H1 (cell line): ENCODE results near the gene DCANP1. TPM values are rescaled to one million over a fixed set of nuclear protein-coding genes. Genes with fewer than 3 reads are reported as not detected.

Experiments
- BRCA1 ChIP-seq: IDR thresholded peaks from 2 replicates; pipeline ENCODE4 v1.6.1; 2012; ENCODE audit warnings: low read depth, low read length, improper control_type of control experiment
- CBX5 ChIP-seq: fragments of 300-800, 300-1000 bp; sonication (generic); IDR thresholded peaks from 2 replicates; pipeline ENCODE4 v1.7.1; 2016; ENCODE audit warnings: antibody characterized with exemption, low read length, low read depth
- CHD2 ChIP-seq: IDR thresholded peaks from 2 replicates; pipeline ENCODE4 v1.6.1; 2012; ENCODE audit warnings: low read length, improper control_type of control experiment
- CREB1 ChIP-seq: IDR thresholded peaks from 2 replicates; pipeline ENCODE4 v1.6.1; 2012; ENCODE audit warnings: inconsistent platforms
- KDM4A ChIP-seq: IDR thresholded peaks from one replicate; pipeline ENCODE4 v1.7.1; 2012; ENCODE audit warnings: low read depth, mild to moderate bottlenecking, moderate library complexity, low read length, inconsistent platforms; ENCODE audit not compliant: severe bottlenecking
- KDM5A ChIP-seq: fragments of 200-600 bp; IDR thresholded peaks from 2 replicates; pipeline ENCODE4 v1.7.1; 2012; ENCODE audit warnings: mild to moderate bottlenecking, low read length, inconsistent platforms, mixed read lengths
- SP1 ChIP-seq: IDR thresholded peaks from 2 replicates; pipeline ENCODE4 v1.6.1; 2011; ENCODE audit warnings: low read depth, low read length
- polyA plus RNA-seq, 7 experiments: library from polyadenylated mRNA; depleted of rRNA in 3 of 7; stranded (reverse) in 5 of 7; unstranded in 2 of 7; fragments of >200 nt in 5 of 7; fragments of 200-250 nt in 2 of 7; gene quantifications; 1 replicate in 5 of 7; 2 replicates in 1 of 7; 4 replicates in 1 of 7; pipeline versions ENCODE4 v1.2.1 to v1.2.3, GENCODE V29; 2011 to 2013; ENCODE audit warnings: missing spikeins in 2 of 7, mixed read lengths in 2 of 7
- total RNA-seq: library from RNA; stranded (reverse); fragmentation: NEBNext Ultra II Directional; extraction: Animal tissue kit (Norgen Biotek cat#: 25700); gene quantifications from 2 replicates; pipeline ENCODE4 v1.2.1, GENCODE V29; 2021
- TF ChIP-seq, protein P1 (sequence below): fragments of 300-600 bp; sonication (generic); IDR thresholded peaks from 2 replicates; pipeline ENCODE4 v1.7.1; 2012; ENCODE audit warnings: low read length, moderate library complexity, mild to moderate bottlenecking, inconsistent platforms; ENCODE audit not compliant: insufficient replicate concordance
- TF ChIP-seq, protein P2 (sequence below), 3 experiments: IDR thresholded peaks; 1 replicate in 2 of 3; 2 replicates in 1 of 3; pipeline versions ENCODE4 v1.5.1 to v1.6.1; 2011; ENCODE audit warnings: low read length in 3 of 3, mild to moderate bottlenecking in 3 of 3, inconsistent platforms in 2 of 3, low read depth in 1 of 3, moderate library complexity in 1 of 3; ENCODE audit not compliant: insufficient read depth in 1 of 3; ENCODE audit errors: control extremely low read depth in 1 of 3

Gene DCANP1
- total and polyA plus RNA-seq, 2 of the 8 experiments (the other 6 are each of a cell fraction or from before 2014, with no cell fraction given) = not detected

DNA sequence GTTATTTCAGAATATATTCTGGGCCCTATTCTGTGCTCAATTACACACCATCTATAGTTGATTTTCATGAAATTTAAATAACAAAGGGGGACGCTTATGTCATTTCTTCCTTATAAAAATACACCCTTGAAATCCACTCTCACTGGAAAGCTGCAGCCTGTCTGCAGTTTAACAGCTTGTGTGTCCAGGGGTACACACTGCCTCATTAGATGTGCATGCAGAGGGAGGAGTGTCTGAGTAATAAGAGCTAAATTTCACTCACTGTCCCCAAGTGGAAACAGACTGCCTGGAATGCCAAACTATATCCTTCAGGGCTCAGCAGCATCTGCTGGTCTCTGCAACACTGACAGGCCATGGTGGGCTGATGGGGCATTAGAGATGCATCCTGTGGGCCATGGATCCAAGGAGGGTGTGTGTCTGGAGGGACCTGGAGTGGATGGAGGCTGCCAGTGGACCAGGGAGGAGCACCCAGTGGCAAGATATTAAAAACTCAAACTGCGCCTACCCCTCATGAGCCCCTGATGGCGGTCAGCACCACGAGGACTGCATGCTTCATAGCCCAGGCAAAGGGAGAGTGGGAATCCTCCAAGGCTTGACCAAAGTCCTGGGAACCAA lies 20.8 kb upstream of the DCANP1 start (continued):
- TF ChIP-seq, protein P1, sequence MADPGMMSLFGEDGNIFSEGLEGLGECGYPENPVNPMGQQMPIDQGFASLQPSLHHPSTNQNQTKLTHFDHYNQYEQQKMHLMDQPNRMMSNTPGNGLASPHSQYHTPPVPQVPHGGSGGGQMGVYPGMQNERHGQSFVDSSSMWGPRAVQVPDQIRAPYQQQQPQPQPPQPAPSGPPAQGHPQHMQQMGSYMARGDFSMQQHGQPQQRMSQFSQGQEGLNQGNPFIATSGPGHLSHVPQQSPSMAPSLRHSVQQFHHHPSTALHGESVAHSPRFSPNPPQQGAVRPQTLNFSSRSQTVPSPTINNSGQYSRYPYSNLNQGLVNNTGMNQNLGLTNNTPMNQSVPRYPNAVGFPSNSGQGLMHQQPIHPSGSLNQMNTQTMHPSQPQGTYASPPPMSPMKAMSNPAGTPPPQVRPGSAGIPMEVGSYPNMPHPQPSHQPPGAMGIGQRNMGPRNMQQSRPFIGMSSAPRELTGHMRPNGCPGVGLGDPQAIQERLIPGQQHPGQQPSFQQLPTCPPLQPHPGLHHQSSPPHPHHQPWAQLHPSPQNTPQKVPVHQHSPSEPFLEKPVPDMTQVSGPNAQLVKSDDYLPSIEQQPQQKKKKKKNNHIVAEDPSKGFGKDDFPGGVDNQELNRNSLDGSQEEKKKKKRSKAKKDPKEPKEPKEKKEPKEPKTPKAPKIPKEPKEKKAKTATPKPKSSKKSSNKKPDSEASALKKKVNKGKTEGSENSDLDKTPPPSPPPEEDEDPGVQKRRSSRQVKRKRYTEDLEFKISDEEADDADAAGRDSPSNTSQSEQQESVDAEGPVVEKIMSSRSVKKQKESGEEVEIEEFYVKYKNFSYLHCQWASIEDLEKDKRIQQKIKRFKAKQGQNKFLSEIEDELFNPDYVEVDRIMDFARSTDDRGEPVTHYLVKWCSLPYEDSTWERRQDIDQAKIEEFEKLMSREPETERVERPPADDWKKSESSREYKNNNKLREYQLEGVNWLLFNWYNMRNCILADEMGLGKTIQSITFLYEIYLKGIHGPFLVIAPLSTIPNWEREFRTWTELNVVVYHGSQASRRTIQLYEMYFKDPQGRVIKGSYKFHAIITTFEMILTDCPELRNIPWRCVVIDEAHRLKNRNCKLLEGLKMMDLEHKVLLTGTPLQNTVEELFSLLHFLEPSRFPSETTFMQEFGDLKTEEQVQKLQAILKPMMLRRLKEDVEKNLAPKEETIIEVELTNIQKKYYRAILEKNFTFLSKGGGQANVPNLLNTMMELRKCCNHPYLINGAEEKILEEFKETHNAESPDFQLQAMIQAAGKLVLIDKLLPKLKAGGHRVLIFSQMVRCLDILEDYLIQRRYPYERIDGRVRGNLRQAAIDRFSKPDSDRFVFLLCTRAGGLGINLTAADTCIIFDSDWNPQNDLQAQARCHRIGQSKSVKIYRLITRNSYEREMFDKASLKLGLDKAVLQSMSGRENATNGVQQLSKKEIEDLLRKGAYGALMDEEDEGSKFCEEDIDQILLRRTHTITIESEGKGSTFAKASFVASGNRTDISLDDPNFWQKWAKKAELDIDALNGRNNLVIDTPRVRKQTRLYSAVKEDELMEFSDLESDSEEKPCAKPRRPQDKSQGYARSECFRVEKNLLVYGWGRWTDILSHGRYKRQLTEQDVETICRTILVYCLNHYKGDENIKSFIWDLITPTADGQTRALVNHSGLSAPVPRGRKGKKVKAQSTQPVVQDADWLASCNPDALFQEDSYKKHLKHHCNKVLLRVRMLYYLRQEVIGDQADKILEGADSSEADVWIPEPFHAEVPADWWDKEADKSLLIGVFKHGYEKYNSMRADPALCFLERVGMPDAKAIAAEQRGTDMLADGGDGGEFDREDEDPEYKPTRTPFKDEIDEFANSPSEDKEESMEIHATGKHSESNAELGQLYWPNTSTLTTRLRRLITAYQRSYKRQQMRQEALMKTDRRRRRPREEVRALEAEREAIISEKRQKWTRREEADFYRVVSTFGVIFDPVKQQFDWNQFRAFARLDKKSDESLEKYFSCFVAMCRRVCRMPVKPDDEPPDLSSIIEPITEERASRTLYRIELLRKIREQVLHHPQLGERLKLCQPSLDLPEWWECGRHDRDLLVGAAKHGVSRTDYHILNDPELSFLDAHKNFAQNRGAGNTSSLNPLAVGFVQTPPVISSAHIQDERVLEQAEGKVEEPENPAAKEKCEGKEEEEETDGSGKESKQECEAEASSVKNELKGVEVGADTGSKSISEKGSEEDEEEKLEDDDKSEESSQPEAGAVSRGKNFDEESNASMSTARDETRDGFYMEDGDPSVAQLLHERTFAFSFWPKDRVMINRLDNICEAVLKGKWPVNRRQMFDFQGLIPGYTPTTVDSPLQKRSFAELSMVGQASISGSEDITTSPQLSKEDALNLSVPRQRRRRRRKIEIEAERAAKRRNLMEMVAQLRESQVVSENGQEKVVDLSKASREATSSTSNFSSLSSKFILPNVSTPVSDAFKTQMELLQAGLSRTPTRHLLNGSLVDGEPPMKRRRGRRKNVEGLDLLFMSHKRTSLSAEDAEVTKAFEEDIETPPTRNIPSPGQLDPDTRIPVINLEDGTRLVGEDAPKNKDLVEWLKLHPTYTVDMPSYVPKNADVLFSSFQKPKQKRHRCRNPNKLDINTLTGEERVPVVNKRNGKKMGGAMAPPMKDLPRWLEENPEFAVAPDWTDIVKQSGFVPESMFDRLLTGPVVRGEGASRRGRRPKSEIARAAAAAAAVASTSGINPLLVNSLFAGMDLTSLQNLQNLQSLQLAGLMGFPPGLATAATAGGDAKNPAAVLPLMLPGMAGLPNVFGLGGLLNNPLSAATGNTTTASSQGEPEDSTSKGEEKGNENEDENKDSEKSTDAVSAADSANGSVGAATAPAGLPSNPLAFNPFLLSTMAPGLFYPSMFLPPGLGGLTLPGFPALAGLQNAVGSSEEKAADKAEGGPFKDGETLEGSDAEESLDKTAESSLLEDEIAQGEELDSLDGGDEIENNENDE = no peak
- TF ChIP-seq KDM4A (no peak), CHD2 (no peak), BRCA1 (no peak), SP1 (no peak), CREB1 (no peak), CBX5 (no peak), KDM5A (no peak)
- TF ChIP-seq, protein P2, sequence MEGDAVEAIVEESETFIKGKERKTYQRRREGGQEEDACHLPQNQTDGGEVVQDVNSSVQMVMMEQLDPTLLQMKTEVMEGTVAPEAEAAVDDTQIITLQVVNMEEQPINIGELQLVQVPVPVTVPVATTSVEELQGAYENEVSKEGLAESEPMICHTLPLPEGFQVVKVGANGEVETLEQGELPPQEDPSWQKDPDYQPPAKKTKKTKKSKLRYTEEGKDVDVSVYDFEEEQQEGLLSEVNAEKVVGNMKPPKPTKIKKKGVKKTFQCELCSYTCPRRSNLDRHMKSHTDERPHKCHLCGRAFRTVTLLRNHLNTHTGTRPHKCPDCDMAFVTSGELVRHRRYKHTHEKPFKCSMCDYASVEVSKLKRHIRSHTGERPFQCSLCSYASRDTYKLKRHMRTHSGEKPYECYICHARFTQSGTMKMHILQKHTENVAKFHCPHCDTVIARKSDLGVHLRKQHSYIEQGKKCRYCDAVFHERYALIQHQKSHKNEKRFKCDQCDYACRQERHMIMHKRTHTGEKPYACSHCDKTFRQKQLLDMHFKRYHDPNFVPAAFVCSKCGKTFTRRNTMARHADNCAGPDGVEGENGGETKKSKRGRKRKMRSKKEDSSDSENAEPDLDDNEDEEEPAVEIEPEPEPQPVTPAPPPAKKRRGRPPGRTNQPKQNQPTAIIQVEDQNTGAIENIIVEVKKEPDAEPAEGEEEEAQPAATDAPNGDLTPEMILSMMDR (IDR thresholded peaks at IDR 0.05; ENCODE audit: control extremely low read depth in 1 of 3, insufficient read depth in 1 of 3, low read depth in 1 of 3, low read length in 3 of 3) = no peak
